ENCODE data around the gene CHPF2.

The CHPF2 gene

GRCh38 chr7:151245360-151246101 lies 13.2 kb downstream of the CHPF2 start:
- DNase-seq (ENCODE audit: low read depth in 2 of 3, low spot score in 1 of 3): peak in 1 of 3 donors; percentile 43

- DNase-seq (ENCODE audit: low read depth in 2 of 3, low spot score in 1 of 3): no peak
Observed at GRCh38 chr7:151246102-151246850, 14.0 kb downstream of the CHPF2 start.

GRCh38 chr7:151246851-151247580 lies 14.7 kb downstream of the CHPF2 start:
- DNase-seq (ENCODE audit: low read depth in 2 of 3, low spot score in 1 of 3): no peak

GRCh38 chr7:151247611-151248345 lies 15.5 kb downstream of the CHPF2 start:
- no peak for DNase-seq (ENCODE audit: low read depth in 2 of 3, low spot score in 1 of 3)

- no peak for DNase-seq (ENCODE audit: low read depth in 2 of 3, low spot score in 1 of 3)
Observed at GRCh38 chr7:151248346-151249033, 16.2 kb downstream of the CHPF2 start, which contains the start of gene SMARCD3. TSS of gene SMARCD3 (minus strand) at chr7:151248694. CDS start at chr7:151248562, 132 bp downstream.

- no peak for DNase-seq (ENCODE audit: low read depth in 2 of 3, low spot score in 1 of 3)
Observed at GRCh38 chr7:151249034-151249731, 16.9 kb downstream of the CHPF2 start.

- no peak for DNase-seq (ENCODE audit: low read depth in 2 of 3, low spot score in 1 of 3)
Observed at GRCh38 chr7:151249732-151250072, 17.4 kb downstream of the CHPF2 start.

GRCh38 chr7:151250181-151251132 lies 18.2 kb downstream of the CHPF2 start:
- DNase-seq (ENCODE audit: low read depth in 2 of 3, low spot score in 1 of 3): no peak

- DNase-seq (ENCODE audit: low read depth in 2 of 3, low spot score in 1 of 3): no peak
Observed at GRCh38 chr7:151251328-151251688, 19.0 kb downstream of the CHPF2 start.

- no peak for DNase-seq (ENCODE audit: low read depth in 2 of 3, low spot score in 1 of 3)
Observed at GRCh38 chr7:151251689-151252560, 19.6 kb downstream of the CHPF2 start.

GRCh38 chr7:151252561-151252835 lies 20.2 kb downstream of the CHPF2 start:
- DNase-seq (ENCODE audit: low read depth in 2 of 3, low spot score in 1 of 3): no peak

GRCh38 chr7:151252961-151253711 lies 20.9 kb downstream of the CHPF2 start:
- no peak for DNase-seq (ENCODE audit: low read depth in 2 of 3, low spot score in 1 of 3)

GRCh38 chr7:151254316-151254715 lies 22.0 kb downstream of the CHPF2 start:
- DNase-seq (ENCODE audit: low read depth in 2 of 3, low spot score in 1 of 3): no peak

GRCh38 chr7:151254851-151255250 lies 22.6 kb downstream of the CHPF2 start:
- no peak for DNase-seq (ENCODE audit: low read depth in 2 of 3, low spot score in 1 of 3)

GRCh38 chr7:151255390-151255789 lies 23.1 kb downstream of the CHPF2 start:
- no peak for DNase-seq (ENCODE audit: low read depth in 2 of 3, low spot score in 1 of 3)

- DNase-seq (ENCODE audit: low read depth in 2 of 3, low spot score in 1 of 3): no peak
Observed at GRCh38 chr7:151256410-151257045, 24.2 kb downstream of the CHPF2 start.

- no peak for DNase-seq (ENCODE audit: low read depth in 2 of 3, low spot score in 1 of 3)
Observed at GRCh38 chr7:151257990-151258389, 25.7 kb downstream of the CHPF2 start.
